ENCODE measurements around the gene PHTF2. TPM values are rescaled to one million over a fixed set of nuclear protein-coding genes. Genes with fewer than 3 reads are reported as not detected.
A peak's percentile ranks its signal among the peaks of the same experiment; 100 is the strongest.
"Not testable (repeated sequence)": the region's sequence is repeated elsewhere in the genome, so short reads cannot be mapped to it uniquely, and the experiment has no call there.

Gene PHTF2
- total RNA-seq: 8.2 and 9.4 TPM in 2 replicates

DNA sequence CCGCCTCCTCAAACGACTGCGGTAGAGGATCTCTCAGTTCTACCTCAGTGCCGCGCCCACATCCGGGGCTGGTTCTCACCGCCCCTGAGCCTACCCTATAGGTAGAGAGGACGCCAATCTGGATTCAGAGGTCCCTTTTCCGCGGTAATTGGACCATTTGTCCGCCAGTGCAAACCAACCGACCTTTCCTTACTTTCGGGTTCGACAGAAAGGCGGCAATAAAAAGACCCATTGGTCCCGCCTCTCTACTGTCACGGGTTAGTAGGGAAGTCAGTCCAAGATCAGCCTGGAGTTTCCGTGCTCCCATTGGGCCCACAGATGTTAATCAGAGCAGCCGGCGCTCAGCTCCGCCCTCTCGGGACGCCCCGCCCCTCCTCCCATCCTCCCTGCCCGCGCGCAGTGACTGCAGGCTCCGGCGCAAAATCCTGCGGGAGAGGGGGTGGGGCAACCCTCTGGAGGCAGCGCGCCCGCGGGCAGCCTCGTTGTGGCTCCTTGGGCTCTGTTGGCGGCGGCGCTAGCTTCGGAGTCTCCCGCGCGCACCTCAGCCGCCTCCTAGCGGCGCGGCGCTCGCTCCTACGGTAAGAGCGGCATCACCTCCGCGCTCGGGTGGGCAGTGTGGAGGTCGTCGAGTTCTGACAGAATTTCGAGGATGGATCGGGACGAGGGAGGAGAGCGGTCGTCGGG, at the start of gene PHTF2, which contains the start of gene TMEM60:
Gene PHTF2, plus strand, starts transcription at position 380 of the 684 bp plus-strand sequence.
Gene TMEM60, minus strand, starts transcription at position 41 of the 684 bp plus-strand sequence. CDS start 4,061 bp downstream, outside the sequence.
- DNase-seq (ENCODE audit: low read depth): peak; percentile 99

DNA sequence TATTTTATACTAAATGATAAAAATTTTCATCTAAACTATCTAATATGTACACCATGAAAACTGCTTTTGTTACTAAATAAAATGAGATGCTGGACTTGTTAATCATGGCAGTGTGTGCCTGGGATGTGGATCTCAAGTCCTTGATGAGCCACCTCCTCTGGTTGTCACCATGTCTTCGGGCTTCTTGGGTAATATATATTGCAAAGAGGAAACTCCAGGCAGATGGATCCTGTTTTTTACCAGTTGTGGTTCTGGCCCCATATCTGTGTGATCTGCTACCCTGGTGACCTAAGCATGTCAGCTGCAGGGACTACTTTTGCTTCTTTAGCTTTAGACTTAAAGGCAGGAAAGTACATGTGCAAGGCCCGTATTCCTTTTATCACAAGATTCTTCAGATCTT, 46.6 kb upstream of the PHTF2 start:
- no peak for DNase-seq (ENCODE audit: low read depth)

DNA sequence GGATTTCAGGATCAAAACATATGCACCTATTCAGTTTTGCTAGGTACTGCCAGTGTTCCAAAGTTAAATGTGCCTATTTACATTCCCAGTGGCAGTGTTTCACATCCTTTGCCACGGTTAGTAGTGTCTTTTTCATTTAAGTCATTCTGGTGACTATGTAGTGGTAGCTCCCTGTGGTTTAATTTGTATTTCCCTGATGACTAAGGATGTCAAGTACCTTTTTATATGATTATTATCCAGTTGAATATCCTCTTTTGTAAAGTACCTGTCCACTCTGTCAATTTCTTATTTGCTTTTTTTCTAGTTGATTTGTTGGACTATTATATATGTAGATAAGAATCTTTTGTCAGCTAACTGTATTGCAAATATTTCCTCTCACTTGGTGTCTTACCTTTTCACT, 45.4 kb upstream of the PHTF2 start:
- no peak for DNase-seq (ENCODE audit: low read depth)

DNA sequence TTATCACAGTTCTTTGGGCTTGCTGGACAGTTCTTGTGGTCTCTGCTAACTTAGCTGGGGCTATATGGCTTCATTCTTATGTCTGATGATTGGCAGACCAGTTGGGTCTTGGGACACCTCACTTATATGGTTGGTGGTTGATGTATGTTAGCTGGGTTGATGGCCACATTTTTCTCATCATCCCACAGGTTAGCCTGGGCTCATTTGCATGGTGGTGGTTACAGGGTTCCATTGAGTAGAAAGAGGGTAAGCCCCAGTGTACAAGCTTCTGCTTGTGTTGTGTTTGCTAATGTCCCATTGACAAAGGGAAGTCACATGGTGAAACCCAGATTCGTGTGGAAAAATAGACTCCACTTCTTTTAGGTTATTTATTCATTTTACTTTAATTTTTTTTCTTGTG, 41.0 kb upstream of the PHTF2 start:
- DNase-seq (ENCODE audit: low read depth): no peak

DNA sequence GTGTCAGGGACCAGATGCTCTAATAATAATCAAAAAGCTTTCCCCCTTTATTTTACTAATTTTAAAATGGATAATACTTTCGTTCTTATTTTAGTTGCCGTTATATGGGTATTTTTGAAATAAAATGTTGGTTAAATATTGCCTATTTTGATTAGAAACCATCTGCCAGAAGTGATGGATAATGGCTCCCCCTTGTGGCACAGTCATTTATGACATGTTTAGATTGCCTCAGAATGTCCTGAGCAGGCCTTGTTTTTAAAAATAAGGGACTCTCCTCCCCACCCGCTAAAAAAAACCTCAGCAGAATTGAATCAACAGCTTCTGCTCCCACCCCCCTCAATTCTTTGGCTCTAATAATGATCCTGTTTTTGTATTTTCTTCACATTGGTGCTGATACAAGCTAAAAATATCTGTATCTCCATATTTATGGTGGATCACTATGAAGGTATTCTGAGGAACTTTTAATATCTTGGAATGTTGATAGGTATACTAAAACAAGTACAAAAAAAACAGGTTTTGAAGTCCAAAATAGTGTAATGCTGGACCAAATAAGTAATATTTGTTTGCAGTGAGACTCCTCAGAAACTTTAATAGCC, 39.2 kb upstream of the PHTF2 start:
- DNase-seq (ENCODE audit: low read depth): peak; percentile 64

DNA sequence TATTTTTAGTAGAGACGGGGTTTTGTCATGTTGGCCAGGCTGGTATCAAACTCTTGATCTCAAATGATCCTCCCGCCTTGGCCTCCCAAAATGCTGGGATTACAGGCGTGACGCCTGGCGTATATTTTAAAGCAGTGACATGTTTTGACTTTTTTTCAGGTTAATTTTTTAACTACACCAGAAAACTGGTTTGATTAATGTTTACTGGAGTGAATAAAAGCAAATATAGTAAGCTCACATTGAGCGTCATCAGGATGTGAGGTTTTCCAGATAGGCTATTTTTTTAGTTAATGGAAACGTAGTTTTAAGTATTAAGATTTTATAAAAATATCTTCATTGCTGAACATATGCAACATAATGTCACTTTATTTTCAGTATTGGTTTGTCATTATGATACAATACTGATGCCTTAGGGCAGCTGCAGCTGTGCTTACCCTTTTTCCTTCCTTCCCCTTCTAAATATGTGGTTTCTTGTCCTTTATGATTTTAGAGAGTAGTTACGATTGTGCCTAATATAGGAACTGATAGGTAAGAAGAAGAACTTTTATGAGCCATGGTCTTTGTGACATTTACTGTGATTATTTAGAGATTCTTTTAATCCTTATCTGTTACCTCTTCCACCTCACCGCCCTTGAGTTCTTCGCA, 37.6 kb upstream of the PHTF2 start:
- peak; percentile 16 for DNase-seq (ENCODE audit: low read depth)

DNA sequence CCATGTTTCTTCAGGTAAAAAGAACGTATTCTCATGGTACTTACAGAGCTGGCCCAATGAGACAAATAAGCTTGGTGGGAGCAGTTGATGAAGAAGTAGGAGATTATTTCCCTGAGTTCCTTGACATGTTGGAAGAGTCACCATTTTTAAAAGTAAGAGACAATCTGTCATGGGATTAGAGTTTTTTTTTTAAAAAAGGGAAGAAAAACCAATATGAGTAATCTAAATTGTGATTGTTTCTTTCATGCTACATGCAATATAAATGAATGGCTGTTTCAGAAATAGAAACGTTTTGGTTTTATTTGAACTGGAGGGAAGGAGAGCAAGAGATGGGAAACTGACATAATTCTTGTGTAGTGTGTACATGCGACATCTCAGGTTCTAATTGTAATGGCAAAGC, 33.1 kb upstream of the PHTF2 start:
- no peak for DNase-seq (ENCODE audit: low read depth)

DNA sequence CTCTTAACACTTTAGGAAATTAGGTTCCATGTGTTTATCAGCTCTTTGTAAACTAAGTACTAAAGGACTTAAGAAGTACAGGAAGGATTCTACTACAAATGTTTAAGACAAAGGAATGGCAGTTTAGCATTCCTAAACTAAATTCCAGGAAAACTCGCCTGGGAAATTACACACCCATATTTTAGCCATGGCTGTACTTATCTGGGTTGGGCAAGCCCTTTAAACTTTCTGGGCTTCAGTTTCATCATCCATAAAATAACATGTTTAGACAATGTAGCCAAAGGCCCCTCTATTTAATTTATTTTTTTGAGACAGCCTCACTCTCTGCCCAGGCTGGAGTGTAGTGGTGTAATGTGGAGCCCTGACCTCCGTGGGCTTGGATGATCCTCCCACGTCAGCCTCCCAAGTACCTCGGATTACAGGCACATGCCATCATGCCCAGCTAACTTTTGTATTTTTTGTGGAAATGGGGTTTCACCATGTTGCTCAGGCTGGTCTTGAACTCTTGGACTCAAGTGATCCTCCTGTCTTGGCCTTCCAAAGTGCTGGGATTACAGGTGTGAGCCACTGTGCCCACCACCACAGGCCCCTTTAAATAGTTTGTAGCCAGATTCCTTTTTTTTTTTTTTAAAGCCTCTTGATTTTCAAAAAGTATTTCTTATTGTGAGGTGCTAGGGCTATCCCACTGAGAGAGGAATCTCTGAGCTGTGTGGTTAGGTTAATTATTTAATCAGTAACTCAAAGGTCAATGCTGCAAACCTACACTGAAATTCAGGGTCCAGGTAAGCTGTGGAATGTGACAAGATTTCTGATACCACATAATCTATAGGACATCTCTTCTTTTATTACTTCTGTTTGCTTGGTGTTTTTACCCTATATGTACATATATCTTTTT, 32.4 kb upstream of the PHTF2 start:
- DNase-seq (ENCODE audit: low read depth): peak; percentile 79

DNA sequence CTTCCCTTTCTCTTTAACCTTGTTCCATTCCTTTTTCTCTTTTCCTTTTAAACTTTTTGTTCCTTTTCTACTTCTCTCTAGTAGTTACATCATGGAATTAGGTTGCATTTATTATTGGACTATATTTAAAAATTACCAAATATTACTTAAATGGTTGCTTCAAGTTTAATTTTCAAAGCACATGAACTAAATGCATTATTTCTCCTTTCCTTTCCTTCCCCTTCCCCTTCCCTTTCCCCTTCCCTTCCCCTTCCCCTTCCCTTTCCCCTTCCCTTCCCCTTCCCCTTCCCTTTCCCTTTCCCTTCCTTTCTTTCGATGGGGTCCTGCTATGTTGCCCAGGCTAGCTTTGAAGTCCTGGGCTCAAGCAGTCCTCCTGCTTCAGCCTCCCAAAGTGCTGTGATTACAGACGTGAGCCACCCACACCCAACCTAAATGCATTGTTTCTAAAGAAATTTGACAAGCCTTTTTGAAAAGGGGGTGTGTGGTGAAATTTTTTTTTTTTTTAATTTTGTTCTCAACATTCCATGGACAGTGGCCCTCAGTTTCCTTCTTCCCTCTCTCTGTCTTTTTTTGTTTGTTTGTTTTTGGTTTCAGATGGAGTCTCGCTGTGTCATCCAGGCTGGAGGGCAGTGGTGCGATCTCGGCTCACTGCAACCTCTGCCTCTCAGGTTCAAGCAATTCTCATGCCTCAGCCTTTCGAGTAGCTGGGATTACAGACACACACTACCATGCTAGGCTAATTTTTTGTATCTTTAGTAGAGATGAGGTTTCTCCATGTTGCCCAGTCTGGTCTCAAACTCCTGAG, 31.6 kb upstream of the PHTF2 start:
- DNase-seq (ENCODE audit: low read depth): no peak

DNA sequence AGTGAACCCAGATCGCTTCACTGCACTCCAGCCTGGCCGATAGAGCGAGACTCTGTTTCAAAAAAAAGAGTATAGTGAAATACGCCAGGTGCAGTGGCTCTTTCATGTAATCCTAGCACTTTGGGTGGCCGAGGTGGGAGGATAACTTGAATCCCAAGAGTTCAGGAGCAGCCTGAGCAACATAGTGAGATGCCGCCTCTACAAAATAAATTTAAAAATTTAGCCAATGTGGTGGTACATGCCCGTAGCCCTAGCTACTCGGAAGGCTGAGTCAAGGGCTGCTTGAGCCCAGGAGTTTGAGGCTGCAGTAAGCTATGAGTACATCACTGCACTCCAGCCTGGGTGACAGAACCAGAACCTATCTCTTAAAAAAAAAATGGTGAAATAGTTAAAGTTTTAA, 28.3 kb upstream of the PHTF2 start:
- no peak for DNase-seq (ENCODE audit: low read depth)

DNA sequence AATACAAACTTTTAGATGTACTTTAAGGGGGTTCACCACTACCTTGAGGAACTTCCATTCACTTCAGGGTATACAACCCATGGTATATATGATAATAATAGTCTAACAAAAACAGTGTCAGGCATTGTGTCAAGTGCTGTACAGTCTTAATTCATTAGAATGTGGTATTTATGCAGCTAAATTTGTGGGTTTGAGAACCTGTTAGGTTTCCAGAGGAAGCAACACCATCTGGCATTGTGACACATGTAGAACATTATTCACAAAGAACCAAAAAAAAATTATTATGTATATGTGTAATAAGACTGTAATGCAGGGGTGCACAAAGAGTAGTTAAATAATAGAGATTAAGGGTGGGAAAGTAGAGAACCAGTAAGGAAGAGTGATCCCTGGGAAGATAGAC, 26.7 kb upstream of the PHTF2 start:
- DNase-seq (ENCODE audit: low read depth): no peak

DNA sequence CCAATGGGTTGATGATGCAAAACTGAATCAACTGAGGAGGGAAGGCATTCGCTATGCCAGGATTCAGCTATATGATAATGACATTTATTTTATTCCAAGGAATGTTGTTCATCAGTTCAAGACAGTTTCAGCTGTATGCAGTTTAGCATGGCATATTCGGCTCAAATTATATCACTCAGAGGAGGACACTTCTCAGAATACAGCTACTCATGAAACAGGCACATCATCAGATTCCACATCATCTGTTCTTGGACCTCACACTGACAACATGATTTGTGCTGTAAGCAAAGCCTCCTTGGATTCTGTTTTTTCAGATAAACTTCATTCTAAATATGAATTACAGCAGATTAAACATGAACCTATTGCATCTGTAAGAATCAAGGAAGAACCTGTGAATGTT, 20.0 kb upstream of the PHTF2 start:
- no peak for DNase-seq (ENCODE audit: low read depth)

DNA sequence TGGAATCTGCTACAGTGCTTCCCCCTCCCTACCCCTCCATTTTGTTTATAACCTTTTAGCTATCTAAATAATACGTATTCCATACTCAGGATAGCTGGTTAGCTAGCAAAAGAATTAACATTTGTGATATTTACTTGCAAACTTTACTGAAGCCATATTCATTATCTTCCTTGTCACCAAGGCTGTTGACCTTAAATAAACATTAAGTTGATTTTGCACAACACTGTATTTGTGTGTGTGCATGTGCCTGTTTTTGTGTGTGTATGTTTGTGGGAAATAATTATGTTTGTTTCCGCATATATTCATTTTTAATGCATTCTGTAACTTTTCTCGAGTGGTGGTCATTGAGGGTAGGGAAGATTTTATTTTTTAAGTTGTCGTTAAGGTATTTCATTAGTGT, 16.2 kb upstream of the PHTF2 start:
- no peak for DNase-seq (ENCODE audit: low read depth)

DNA sequence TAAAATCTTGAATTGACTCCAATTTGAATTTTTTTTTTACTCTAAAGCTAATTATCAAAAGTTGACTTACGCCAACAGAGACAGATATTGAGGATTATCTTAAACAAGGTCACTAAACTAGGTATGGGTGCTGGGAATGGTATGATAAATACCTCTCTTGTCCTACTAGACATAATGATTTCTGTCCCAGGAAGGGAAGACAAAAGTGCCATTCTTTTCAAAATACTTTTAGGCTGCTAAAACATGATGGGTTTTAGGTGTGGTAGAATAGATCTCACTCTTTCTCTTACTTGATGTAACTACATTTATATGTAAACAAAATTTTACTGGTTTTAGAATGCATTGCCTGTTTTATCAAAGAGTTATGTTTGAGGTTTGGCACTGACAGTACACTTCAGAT, 15.5 kb upstream of the PHTF2 start:
- DNase-seq (ENCODE audit: low read depth): no peak

DNA sequence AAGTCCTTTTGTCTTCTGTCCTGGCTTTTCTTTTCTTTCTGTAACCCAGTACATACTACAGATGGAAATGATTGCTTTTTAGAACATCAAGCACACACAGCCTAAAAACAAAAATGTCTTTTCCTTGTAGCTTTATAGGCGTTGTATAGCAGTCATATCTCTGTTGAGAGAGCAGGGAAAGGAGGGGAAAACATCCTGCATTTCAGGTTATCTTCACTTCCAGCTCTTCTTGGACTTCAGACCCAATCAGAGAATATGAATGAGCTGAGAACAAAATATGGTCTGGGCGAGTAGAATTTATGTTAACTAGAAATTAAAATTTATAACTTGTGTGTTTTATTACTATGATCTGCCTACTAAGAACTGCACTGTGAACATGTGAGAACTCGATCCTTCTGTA, 15.0 kb upstream of the PHTF2 start:
- no peak for DNase-seq (ENCODE audit: low read depth)

DNA sequence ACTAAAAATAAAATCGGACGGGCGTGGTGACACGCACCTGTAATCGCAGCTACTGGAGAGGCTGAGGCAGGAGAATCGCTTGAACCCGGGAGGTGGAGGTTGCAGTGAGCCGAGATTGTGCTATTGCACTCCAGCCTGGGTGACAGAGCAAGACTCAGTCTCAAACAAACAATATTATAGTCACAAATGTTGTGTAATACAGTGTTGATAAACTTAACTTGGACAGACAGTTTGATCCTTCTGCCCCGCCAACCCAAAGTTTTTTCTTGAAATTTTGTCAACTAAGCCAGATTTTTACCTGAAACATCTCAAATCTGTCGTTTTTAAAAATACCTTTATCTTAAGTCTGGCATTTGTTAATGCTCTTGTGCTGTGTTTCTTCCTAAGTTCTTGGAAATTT, 14.1 kb upstream of the PHTF2 start:
- DNase-seq (ENCODE audit: low read depth): not testable (repeated sequence)

DNA sequence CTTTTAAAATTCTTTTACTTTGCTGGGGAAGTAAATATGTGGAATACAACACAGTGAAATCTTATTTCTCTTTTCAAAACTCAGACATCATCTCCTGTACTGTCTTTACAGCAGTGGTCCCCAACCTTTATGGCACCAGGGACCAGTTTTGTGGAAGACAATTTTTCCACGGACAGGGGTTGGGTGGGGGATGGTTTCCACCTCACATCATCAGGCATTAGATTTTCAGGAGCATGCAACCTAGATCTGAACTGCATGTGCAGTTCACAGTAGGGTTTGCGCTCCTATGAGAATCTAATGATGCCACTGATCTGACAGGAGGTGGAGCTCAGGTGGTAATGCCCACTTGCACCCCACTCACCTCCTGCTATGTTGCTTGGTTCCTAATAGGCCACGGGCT, 12.6 kb upstream of the PHTF2 start:
- no peak for DNase-seq (ENCODE audit: low read depth)

DNA sequence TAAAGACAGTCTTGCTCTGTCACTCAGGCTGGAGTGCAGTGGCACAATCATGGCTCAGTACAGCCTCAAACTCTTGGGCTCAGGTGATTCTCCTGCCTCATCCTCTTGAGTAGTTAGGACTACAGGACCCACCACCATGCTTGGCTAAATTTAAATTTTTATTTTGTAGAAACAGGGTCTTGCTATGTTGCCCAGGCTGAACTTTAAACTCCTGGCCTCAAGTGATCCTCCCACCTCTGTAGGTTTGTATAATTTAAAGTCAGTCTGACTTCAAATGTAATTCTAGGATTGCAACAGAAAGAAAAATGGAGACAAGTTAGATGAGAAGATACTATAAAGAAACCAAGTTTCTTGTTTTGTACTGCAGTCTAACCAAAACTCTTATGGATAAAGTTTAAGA, 11.8 kb upstream of the PHTF2 start:
- DNase-seq (ENCODE audit: low read depth): no peak

DNA sequence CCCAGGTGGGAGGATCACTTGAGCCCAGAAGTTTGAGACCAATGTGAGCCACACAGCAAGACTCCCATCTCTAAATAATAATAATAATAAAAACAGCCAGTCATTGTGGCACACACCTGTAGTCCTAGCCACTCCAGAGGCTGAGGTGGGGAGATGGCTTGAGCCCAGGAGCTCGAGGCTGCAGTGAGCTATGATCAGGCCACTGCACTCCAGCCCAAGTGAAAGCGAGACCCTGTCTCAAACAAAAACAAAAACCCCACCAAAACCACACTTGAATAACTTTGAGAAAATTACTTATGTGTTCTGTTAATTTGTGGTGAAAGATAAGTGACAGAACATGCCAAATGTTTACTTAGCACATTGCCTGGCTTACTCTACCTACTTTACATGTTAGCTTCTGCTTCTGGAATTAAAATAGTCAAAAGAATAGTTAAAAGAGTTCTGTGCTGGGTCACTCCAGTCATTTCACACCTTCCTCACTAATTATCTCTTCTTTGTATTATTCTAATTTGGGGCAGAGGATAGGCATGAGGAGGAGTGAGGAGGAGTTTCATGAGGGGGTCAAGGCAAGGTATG, 10.2 kb upstream of the PHTF2 start:
- DNase-seq (ENCODE audit: low read depth): no peak

DNA sequence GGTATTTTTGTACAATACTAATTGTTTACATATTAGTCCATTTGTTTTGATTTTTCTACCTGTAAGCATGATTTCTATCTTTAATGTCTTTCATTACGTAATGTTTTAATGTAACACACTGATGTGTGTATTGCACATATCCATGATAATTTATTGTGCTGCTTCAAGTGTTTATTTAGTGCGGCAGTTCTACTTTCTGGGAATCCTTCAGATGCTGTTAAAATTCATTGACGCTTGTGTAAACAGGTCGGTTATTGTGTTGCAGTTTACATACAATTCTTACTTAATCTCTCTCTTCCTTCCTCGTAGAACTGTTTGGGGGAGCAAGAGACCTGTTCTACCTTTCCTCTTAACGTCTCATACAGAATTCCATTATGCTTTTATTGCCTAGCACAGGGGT, 7.2 kb upstream of the PHTF2 start:
- peak; percentile 18 for DNase-seq (ENCODE audit: low read depth)

DNA sequence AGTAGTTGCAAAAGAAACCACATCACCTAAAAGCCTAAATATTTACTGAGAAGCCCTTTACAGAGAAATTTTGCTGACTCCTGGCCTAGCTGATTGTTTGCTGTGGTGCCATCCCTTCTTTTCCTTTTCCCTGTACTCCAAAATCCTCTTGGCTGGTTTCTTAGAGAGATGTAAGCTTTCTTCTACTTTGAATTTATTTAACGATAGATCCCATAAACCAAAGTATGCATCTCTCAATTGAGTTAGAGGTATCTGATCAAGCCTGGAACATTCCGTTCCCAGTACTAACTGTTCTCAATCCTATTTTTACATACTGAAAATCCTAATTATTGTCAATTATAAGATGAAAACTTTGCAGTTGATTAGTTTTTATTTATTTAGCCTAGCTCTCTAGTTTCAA, 6.6 kb upstream of the PHTF2 start:
- peak; percentile 3 for DNase-seq (ENCODE audit: low read depth)
